T-helper 2 cell treated with Interferon-gamma antibody and Interleukin-4, amounts not matched to agents 100 ng/mL and 5 ng/mL, for 36 hours (primary cell): Measurements from ENCODE around the gene UBXN1. TPM values are rescaled to one million over a fixed set of nuclear protein-coding genes. Genes with fewer than 3 reads are reported as not detected.

Source experiments
- intact Hi-C: fragments of 100-400 bp; cut with micrococcal nuclease; formaldehyde crosslinking; loops from one replicate; pipeline ENCODE4 v1.15.1; 2023
- total RNA-seq: library from RNA; stranded (reverse); gene quantifications from 2 replicates; pipeline ENCODE4 v1.2.3, GENCODE V29; 2022

Gene UBXN1
- total RNA-seq, 1 donor from 2014 or later, result 113 TPM

DNA sequence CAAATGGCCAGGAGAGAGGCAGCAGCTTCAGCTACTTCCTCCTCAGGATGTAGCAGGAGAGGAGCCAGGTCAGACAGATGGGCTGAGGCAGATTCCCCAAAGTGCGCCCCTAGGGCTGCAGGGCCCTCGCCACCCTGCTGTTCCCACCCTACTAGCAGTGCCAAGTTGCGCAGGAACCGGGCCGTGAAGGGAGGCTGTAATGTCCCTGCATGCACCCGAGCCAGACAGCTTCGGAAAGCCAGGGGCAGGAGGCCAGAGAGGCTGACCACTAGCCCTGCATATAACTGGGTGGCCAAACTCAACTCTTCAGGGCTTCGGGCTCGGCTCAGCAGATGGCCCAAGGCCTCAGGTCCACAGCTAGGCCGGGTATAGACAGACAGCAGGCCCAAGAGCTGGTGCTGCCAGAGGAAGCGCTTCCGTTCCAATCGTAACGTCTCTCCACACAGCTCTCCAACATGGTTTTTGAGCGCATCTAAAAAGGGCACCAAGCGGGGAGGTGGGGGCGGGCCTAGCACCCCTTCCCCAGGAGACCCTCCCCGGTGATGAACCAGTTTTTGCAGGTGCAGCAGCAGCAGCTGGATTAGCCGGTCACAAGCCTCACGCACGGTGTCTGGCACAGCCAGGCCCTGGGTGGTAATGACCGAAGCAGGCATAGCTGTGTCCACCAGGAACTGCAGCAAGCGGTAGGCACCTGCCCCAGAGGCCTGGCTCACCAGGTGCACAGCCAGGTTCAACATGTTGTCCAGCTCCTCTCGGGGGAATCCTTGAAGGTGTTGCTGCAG lies 30.5 kb downstream of the UBXN1 start:
- intact Hi-C loops, result no loop called here

DNA sequence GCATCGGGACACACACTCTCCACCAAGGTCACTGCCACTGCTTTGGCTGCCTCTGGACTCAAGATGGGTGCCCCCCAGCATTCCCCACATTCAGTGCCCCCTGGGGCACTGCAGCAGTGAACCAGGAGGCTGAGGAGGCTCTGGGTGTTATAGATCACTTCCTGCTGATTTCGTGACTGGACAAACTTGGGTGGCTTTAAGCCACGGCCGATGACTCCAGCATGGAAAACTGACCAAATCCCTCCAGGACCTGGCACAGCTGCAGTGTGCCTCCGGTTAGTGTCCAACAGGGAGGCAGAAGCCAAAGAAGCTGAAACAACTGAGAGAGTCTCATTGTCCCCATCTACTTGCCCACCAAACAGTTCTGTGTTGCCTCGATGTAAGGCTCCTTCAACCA lies 31.3 kb downstream of the UBXN1 start:
- intact Hi-C loops, result loop anchor here (2.0 kb wide), 2 partner anchors 61 to 81 kb away; partner anchors contain the start of gene TTC9C

DNA sequence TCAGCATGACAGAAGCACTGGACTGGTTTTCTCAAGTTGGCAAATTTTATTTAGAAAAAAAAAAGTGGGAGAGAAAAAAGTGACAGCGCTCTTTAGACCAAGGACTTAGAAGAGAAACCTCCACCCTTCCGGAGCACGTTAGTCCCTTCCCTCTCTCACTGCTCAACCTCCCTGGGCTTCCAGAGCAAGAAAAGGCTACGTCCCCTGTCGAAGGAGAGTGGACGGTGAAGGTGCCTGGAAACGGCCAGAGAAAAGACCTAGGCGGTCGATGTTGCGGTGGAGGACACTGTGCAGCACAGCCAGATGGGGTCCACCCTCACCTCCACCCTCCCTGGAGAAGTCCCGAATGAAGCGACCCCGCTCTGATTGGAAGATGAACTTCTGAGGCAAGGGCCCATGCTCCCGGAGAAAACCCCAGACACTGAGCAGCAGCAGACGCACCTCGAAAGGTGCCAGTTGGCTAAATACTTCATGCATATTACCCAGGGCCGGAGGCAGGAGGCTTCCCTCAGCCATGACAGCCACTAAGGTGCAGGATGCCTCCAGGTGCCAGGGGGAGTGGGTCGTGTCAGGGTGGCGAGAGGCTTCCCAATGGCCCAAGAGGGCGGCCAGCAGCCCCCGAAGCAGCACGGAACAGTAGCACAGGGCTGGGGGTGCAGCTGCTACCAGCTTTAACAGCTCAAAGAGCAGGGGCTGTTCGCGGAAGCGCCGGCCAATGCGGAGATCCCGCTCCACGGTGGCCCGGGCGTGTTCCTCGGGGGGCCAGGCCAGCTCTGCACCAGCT lies 31.9 kb downstream of the UBXN1 start:
- intact Hi-C loops, result loop anchor here (1.0 to 2.0 kb wide), 4 partner anchors 18 to 82 kb away; partner anchors contain the start of genes C11orf98, CSKMT and TTC9C

DNA sequence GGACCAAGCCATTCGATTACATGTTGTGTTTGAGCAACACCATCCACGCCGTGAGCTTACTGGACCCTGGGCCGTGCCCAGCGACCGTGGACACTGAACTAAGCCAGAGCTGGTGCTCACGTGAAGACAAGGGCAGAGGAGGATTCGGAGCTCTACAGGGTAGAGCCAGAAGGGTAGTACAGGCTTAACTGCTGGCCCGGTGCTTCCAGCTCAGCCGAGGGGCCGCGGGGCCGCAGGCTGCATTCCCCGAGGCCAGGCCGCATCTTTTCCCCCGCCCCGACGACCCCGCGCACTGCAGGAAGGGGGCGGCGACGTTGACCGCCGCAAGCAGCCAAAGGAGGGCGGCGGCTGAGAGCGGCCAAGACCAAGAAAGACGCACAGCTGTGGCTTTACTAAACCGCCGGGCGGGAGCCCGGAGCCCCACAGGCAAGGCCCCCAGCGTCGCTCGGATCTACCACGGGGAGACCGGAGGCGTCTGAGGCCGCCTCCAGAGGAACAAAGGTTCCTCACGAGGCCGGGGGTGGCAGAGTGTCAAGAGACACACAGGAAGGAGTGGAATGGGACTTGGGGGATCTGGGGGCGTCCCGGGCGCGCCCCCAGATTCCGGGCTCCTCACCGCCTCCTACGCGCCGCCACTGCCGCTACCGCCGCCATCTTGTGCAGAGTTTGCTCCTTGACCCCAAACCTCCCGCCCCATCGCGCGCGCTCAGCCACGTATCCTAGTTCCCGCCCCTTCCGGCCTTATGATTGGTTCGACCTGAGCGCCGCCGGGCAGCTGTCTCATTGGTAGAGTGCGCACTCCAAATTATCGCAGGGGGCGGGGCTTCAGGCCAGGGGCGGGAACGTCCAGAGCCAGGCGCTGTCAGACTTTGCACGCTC lies 32.7 kb downstream of the UBXN1 start, which contains the start of gene GANAB:
Gene GANAB (minus strand): TSS at position 668 of the 879 bp plus-strand sequence. CDS start 14 bp downstream, at position 654.
- intact Hi-C loops, result loop anchor here (1.0 to 2.0 kb wide), 4 partner anchors 19 to 83 kb away; partner anchors contain the start of genes C11orf98, CSKMT and TTC9C

DNA sequence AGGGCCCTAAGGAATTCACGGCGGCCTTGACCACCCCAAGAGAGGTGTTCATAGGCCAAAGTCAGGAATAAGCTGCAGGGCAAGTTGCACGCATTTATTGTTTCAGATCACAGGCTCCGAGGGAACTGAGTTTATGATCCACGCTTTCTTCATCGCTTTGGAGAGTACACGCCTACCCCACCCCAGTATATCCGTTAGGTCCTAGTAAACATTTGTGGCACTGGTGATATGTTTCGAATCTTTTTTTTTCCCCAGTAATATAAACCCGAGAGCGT lies 33.3 kb downstream of the UBXN1 start:
- intact Hi-C loops, result no loop called here

DNA sequence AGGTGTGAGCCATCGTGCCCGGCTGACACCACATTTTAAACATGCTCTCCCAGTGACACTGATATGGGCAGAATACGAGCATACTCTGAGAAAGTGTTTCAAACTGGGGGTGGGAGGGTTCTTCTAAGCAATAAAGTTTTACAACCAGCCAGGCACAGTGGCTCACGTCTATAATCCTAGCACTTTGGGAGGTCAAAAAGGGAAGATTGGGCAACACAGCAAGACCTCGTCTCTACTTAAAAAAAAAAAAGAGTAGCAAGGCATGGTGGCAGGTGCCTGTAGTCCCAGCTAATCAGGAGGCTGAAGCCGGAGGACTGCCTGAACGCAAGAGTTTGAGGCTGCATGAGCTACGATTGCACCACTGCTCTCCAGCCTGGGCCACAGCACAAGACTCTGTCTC lies 34.7 kb downstream of the UBXN1 start:
- intact Hi-C loops, result no loop called here

DNA sequence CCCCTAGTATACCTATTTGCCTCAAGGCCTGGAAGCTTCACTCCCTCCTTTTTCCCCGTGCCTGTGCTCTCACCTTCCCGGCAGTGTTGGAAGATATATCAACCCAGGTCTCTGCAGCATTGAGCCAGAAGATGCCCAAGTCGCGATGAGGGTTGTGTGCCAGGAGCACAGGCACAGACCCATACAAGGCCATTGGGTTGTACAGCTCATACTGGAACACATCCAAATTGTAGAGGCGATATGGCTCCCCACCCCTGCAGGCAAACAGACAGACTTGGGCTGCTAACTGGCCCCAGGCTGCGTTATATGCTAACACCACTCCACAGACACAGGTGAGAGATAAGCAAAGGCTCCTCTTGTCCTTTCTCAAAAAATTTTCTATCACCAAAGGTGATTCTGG lies 46.4 kb downstream of the UBXN1 start:
- intact Hi-C loops, result no loop called here

DNA sequence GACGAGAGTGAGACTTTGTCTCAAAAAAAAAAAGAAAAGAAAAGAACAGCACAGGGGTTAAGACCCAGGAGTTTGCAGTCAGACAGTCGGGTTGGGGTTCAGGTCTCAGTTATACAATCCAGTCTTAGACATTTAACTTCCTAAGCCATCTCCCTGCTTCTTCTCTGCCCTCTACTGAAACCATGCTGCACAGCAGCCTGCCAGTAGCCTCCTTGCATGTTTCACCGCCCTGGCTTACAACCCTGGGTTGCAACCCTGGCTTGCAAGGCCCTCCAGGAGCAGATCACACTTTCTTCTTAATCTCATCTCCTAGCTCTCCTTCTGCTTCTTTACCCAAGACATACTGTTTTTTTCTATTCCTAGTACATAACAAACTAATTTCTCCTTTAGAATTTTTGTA lies 51.2 kb downstream of the UBXN1 start:
- intact Hi-C loops, result no loop called here

Other genes starting within 250 kb of the UBXN1 start
- 288 and 291 TPM in 2 replicates for gene AHNAK, start 132.3 kb downstream of the UBXN1 start, total RNA-seq
- gene EEF1G, start 105.2 kb downstream of the UBXN1 start, total RNA-seq, result 1,326 and 1,342 TPM in 2 replicates
- 26.4 and 30.9 TPM in 2 replicates for gene TUT1, start 87.5 kb downstream of the UBXN1 start, total RNA-seq
- 257 and 262 TPM in 2 replicates for gene MTA2, start 77.2 kb downstream of the UBXN1 start, total RNA-seq
- gene EML3, start 66.3 kb downstream of the UBXN1 start, total RNA-seq, result 126 and 133 TPM in 2 replicates
- 0.95 and 1.0 TPM in 2 replicates for gene ROM1, start 65.8 kb downstream of the UBXN1 start, total RNA-seq
- gene B3GAT3, start 57.1 kb downstream of the UBXN1 start, total RNA-seq, result 65.4 and 69.3 TPM in 2 replicates
- gene GANAB, start 32.5 kb downstream of the UBXN1 start, total RNA-seq, result 275 and 283 TPM in 2 replicates
- 31.0 and 31.8 TPM in 2 replicates for gene INTS5, start 25.8 kb downstream of the UBXN1 start, total RNA-seq
- 99.6 and 105 TPM in 2 replicates for gene C11orf98, start 13.9 kb downstream of the UBXN1 start, total RNA-seq
- gene CSKMT, start 13.8 kb downstream of the UBXN1 start, total RNA-seq, result 21.3 and 24.7 TPM in 2 replicates
- 8.7 and 9.2 TPM in 2 replicates for gene UQCC3, start 7.4 kb downstream of the UBXN1 start, total RNA-seq
- 18.9 and 20.7 TPM in 2 replicates for gene LBHD1, start 6.8 kb downstream of the UBXN1 start, total RNA-seq
- gene LRRN4CL, start 10.5 kb upstream of the UBXN1 start, total RNA-seq, result 0.25 and 0.32 TPM in 2 replicates
- gene BSCL2, start 28.4 kb upstream of the UBXN1 start, total RNA-seq, result 26.5 and 28.4 TPM in 2 replicates
- 0.30 TPM in 1 of 2 replicates, not detected in the other for gene GNG3, start 28.6 kb upstream of the UBXN1 start, total RNA-seq
- gene HNRNPUL2, start 48.4 kb upstream of the UBXN1 start, total RNA-seq, result 69.9 and 72.6 TPM in 2 replicates
- 37.0 and 39.9 TPM in 2 replicates for gene TTC9C, start 49.4 kb upstream of the UBXN1 start, total RNA-seq
- 12.9 and 13.9 TPM in 2 replicates for gene ZBTB3, start 75.1 kb upstream of the UBXN1 start, total RNA-seq
- 101 and 104 TPM in 2 replicates for gene POLR2G, start 82.5 kb upstream of the UBXN1 start, total RNA-seq
- gene TAF6L, start 92.3 kb upstream of the UBXN1 start, total RNA-seq, result 21.6 and 21.9 TPM in 2 replicates
- gene TMEM179B, start 108.3 kb upstream of the UBXN1 start, total RNA-seq, result 37.1 and 37.2 TPM in 2 replicates
- gene TMEM223, start 112.9 kb upstream of the UBXN1 start, total RNA-seq, result 19.6 and 19.8 TPM in 2 replicates
- gene NXF1, start 126.4 kb upstream of the UBXN1 start, total RNA-seq, result 86.2 and 91.7 TPM in 2 replicates
- 39.4 and 39.8 TPM in 2 replicates for gene STX5, start 153.0 kb upstream of the UBXN1 start, total RNA-seq
- gene TEX54, start 153.8 kb upstream of the UBXN1 start, total RNA-seq, result 0.77 TPM in 1 of 2 replicates, not detected in the other
- gene WDR74, start 160.5 kb upstream of the UBXN1 start, total RNA-seq, result 77.5 and 81.6 TPM in 2 replicates
- gene SLC3A2, start 201.8 kb upstream of the UBXN1 start, total RNA-seq, result 163 TPM in 2 replicates
- not detected in 2 replicates for gene CHRM1, start 242.3 kb upstream of the UBXN1 start, total RNA-seq